Measurements from ENCODE around the gene BIN2. TPM values are rescaled to one million over a fixed set of nuclear protein-coding genes. Genes with fewer than 3 reads are reported as not detected.

Gene BIN2
- total and polyA plus RNA-seq, 10 of the 15 experiments (the other 5 are each of a cell fraction or from before 2014, with no cell fraction given) = 8.6 to 42.9 (median 32.1) TPM

GRCh38 chr12:51238510-51239334, 85.3 kb downstream of the BIN2 start, which contains the start of gene DAZAP2 (continued):
- TF ChIP-seq, protein P1, sequence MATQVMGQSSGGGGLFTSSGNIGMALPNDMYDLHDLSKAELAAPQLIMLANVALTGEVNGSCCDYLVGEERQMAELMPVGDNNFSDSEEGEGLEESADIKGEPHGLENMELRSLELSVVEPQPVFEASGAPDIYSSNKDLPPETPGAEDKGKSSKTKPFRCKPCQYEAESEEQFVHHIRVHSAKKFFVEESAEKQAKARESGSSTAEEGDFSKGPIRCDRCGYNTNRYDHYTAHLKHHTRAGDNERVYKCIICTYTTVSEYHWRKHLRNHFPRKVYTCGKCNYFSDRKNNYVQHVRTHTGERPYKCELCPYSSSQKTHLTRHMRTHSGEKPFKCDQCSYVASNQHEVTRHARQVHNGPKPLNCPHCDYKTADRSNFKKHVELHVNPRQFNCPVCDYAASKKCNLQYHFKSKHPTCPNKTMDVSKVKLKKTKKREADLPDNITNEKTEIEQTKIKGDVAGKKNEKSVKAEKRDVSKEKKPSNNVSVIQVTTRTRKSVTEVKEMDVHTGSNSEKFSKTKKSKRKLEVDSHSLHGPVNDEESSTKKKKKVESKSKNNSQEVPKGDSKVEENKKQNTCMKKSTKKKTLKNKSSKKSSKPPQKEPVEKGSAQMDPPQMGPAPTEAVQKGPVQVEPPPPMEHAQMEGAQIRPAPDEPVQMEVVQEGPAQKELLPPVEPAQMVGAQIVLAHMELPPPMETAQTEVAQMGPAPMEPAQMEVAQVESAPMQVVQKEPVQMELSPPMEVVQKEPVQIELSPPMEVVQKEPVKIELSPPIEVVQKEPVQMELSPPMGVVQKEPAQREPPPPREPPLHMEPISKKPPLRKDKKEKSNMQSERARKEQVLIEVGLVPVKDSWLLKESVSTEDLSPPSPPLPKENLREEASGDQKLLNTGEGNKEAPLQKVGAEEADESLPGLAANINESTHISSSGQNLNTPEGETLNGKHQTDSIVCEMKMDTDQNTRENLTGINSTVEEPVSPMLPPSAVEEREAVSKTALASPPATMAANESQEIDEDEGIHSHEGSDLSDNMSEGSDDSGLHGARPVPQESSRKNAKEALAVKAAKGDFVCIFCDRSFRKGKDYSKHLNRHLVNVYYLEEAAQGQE (IDR thresholded peaks at IDR 0.05; ENCODE audit: low read depth, low read length) = no peak
- TF ChIP-seq, protein P2, sequence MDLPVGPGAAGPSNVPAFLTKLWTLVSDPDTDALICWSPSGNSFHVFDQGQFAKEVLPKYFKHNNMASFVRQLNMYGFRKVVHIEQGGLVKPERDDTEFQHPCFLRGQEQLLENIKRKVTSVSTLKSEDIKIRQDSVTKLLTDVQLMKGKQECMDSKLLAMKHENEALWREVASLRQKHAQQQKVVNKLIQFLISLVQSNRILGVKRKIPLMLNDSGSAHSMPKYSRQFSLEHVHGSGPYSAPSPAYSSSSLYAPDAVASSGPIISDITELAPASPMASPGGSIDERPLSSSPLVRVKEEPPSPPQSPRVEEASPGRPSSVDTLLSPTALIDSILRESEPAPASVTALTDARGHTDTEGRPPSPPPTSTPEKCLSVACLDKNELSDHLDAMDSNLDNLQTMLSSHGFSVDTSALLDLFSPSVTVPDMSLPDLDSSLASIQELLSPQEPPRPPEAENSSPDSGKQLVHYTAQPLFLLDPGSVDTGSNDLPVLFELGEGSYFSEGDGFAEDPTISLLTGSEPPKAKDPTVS (IDR thresholded peaks at IDR 0.05; ENCODE audit: low read depth, low read length) = no peak
- TF ChIP-seq ELK1 (IDR thresholded peaks at IDR 0.05; ENCODE audit: low read depth, low read length) = peak; percentile 65
- TF ChIP-seq FOS (IDR thresholded peaks at IDR 0.05; ENCODE audit: borderline replicate concordance, extremely low read depth, insufficient read length) = peak; percentile 92
- TF ChIP-seq FOXM1 (IDR thresholded peaks at IDR 0.05; ENCODE audit: low read depth, low read length) = no peak
- no peak for TF ChIP-seq NFXL1 (IDR thresholded peaks at IDR 0.05; ENCODE audit: borderline replicate concordance)
- no peak for TF ChIP-seq ZNF24 (IDR thresholded peaks at IDR 0.05)
- TF ChIP-seq SIN3A (IDR thresholded peaks at IDR 0.05; ENCODE audit: low read depth, low read length) = 0 out of 2 replicates have a peak, but pooled peaks have one; percentile 30
- peak; percentile 79; the same call in 2 of the 3 replicates for TF ChIP-seq POU2F2 (IDR thresholded peaks at IDR 0.05; ENCODE audit: borderline replicate concordance, low read depth, low read length)
- TF ChIP-seq ZNF217 (IDR thresholded peaks at IDR 0.05) = no peak
- peak; percentile 29 to 82; a peak in 2 of 4 replicates for TF ChIP-seq BHLHE40 (IDR thresholded peaks at IDR 0.05; ENCODE audit: borderline replicate concordance in 1 of 2, low read depth in 2 of 2, low read length in 1 of 2)
- TF ChIP-seq, protein P3, sequence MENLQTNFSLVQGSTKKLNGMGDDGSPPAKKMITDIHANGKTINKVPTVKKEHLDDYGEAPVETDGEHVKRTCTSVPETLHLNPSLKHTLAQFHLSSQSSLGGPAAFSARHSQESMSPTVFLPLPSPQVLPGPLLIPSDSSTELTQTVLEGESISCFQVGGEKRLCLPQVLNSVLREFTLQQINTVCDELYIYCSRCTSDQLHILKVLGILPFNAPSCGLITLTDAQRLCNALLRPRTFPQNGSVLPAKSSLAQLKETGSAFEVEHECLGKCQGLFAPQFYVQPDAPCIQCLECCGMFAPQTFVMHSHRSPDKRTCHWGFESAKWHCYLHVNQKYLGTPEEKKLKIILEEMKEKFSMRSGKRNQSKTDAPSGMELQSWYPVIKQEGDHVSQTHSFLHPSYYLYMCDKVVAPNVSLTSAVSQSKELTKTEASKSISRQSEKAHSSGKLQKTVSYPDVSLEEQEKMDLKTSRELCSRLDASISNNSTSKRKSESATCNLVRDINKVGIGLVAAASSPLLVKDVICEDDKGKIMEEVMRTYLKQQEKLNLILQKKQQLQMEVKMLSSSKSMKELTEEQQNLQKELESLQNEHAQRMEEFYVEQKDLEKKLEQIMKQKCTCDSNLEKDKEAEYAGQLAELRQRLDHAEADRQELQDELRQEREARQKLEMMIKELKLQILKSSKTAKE (IDR thresholded peaks at IDR 0.05; ENCODE audit: low read depth, poor library complexity, severe bottlenecking) = peak; percentile 12
- no peak; the same call in 1 of the 2 replicates for TF ChIP-seq TCF12 (IDR thresholded peaks at IDR 0.05; ENCODE audit: low read depth, low read length)
- TF ChIP-seq PAX8 (IDR thresholded peaks at IDR 0.05) = peak; percentile 89; the same call in 1 of the 2 replicates
- TF ChIP-seq GABPA (IDR thresholded peaks at IDR 0.05; ENCODE audit: low read depth) = peak; percentile 65
- TF ChIP-seq MXI1 (IDR thresholded peaks at IDR 0.05; ENCODE audit: low read depth, low read length) = no peak
- TF ChIP-seq CHD2 (IDR thresholded peaks at IDR 0.05; ENCODE audit: borderline replicate concordance, low read depth, low read length) = peak; percentile 86
- no peak for TF ChIP-seq ZNF274 (IDR thresholded peaks at IDR 0.05; ENCODE audit: insufficient read depth, insufficient read length)
- TF ChIP-seq PML (IDR thresholded peaks at IDR 0.05; ENCODE audit: low read length) = peak; percentile 97
- no peak for TF ChIP-seq TARDBP (IDR thresholded peaks at IDR 0.05; ENCODE audit: borderline replicate concordance)
- TF ChIP-seq RCOR1 (conservative IDR thresholded peaks at IDR 0.05; ENCODE audit: low read depth, low read length) = no peak
